Activated CD8-positive, alpha-beta T cell treated with anti-CD3 and anti-CD28 coated beads for 36 hours (primary cell): ENCODE data around the gene NWD2. TPM values are rescaled to one million over a fixed set of nuclear protein-coding genes. Genes with fewer than 3 reads are reported as not detected.

Experiments
- ATAC-seq: fragments of 200-7000 bp; cut with Tn5 transposase; one replicate; pipeline ENCODE4 v1.10.0; 2021; ENCODE audit warnings: mild to moderate bottlenecking, moderate library complexity
- CTCF ChIA-PET: fragments of 350-600 bp; sonication (Branson Sonifier 250); formaldehyde crosslinking; loops from one replicate; lab custom pipeline; 2021; ENCODE audit warnings: antibody characterized with exemption; lab: Charles Lee
- POLR2A ChIA-PET: fragments of 350-600 bp; sonication (Branson Sonifier 250); formaldehyde crosslinking; loops from one replicate; lab custom pipeline; 2021; ENCODE audit warnings: antibody characterized with exemption; lab: Charles Lee
- DNase-seq: peaks from one replicate; pipeline ENCODE4 v3.0.0-alpha.2; 2020
- H3K27ac Mint-ChIP-seq: one replicate; pipeline ENCODE4 v1.8.0; 2021; ENCODE audit warnings: mild to moderate bottlenecking, mixed read lengths
- H3K27me3 Mint-ChIP-seq: one replicate; pipeline ENCODE4 v1.8.0; 2021; ENCODE audit warnings: mixed read lengths
- H3K36me3 Mint-ChIP-seq: one replicate; pipeline ENCODE4 v1.8.0; 2021; ENCODE audit warnings: low read depth, mixed read lengths
- H3K4me1 Mint-ChIP-seq: one replicate; pipeline ENCODE4 v1.8.0; 2021; ENCODE audit warnings: low read depth, mixed read lengths
- H3K4me3 Mint-ChIP-seq: one replicate; pipeline ENCODE4 v1.8.0; 2021; ENCODE audit warnings: mild to moderate bottlenecking, moderate library complexity, mixed read lengths
- H3K9me3 Mint-ChIP-seq: one replicate; pipeline ENCODE4 v1.8.0; 2021; ENCODE audit warnings: mixed read lengths
- intact Hi-C: fragments of 100-400 bp; cut with micrococcal nuclease; formaldehyde crosslinking; loops from one replicate; pipeline ENCODE4 v1.10.0; 2022
- total RNA-seq, 2 experiments: library from RNA; stranded (reverse); gene quantifications; one replicate each; pipeline ENCODE4 v1.2.3, GENCODE V29; 2021
- TF ChIP-seq, protein P1 (sequence below): fragments of 200-600 bp; IDR thresholded peaks from one replicate; pipeline ENCODE4 v1.8.0; 2022; ENCODE audit warnings: antibody characterized with exemption, mild to moderate bottlenecking

Gene NWD2
- total RNA-seq, 2 experiments from 2014 or later, result not detected

DNA sequence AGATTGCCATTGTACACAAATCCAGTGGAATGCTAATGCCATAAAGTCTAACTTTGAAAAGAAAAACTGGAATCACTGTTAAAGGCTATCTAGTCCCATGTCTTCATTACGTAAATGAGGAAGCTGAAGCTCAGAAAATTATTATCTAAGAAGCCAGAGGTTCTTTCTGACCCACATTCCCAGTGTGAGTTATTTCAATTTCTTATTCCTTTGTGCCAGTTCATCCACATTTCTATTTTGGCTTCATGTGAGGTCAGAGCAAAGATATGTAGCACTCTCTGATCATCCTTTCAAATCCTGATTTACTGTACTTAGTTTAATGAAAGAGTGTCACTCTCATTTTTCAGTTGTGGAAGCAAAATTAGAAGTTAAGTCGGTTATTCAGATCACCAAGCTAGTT is 24.6 kb upstream of the NWD2 start:
- no peaks in the 10 kb centered on the region for H3K27me3 Mint-ChIP-seq
- POLR2A ChIA-PET, result interaction anchor here (0.5 kb wide), 1 partner anchor 236 kb away, joined by 3 read pairs; no protein-coding TSS in a partner anchor
- ATAC-seq, result no peak

DNA sequence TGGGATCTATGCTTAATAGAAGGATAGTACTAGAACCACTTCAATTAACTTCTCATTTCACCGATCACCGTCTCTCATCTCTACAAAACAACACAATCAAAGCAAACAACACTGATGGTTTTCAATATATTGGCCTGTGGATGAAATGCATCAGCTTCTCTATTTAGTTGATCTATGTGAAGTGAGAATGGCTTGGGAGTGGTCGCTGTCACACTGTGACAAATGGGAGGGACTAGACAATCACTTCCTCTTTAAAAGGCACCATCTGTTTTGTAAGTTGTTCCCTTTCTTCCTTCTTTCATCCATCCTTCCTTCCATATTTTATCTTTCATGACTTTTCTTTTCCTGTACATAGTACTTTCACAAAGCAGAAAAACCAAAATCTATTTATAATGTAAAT is 23.9 kb upstream of the NWD2 start:
- H3K27me3 Mint-ChIP-seq, result peaks cover under 1% of the 10 kb centered on the region
- DNase-seq (no peak), ATAC-seq (no peak)
- intact Hi-C loops, result no loop called here
- H3K4me3 Mint-ChIP-seq, result no peak overlapping the region
- CTCF ChIA-PET, result no interaction called here
- no peaks in the 10 kb centered on the region for H3K36me3 Mint-ChIP-seq
- peaks cover 1% of the 10 kb centered on the region for H3K9me3 Mint-ChIP-seq
- POLR2A ChIA-PET, result no interaction called here
- no peak overlapping the region for H3K27ac Mint-ChIP-seq
- TF ChIP-seq, protein P1, sequence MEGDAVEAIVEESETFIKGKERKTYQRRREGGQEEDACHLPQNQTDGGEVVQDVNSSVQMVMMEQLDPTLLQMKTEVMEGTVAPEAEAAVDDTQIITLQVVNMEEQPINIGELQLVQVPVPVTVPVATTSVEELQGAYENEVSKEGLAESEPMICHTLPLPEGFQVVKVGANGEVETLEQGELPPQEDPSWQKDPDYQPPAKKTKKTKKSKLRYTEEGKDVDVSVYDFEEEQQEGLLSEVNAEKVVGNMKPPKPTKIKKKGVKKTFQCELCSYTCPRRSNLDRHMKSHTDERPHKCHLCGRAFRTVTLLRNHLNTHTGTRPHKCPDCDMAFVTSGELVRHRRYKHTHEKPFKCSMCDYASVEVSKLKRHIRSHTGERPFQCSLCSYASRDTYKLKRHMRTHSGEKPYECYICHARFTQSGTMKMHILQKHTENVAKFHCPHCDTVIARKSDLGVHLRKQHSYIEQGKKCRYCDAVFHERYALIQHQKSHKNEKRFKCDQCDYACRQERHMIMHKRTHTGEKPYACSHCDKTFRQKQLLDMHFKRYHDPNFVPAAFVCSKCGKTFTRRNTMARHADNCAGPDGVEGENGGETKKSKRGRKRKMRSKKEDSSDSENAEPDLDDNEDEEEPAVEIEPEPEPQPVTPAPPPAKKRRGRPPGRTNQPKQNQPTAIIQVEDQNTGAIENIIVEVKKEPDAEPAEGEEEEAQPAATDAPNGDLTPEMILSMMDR, result no peak
- no peaks in the 10 kb centered on the region for H3K4me1 Mint-ChIP-seq

More for the DNA sequence above, 24.6 kb upstream of the NWD2 start:
- TF ChIP-seq, protein P1, result no peak
- intact Hi-C loops, result no loop called here
- no peaks in the 10 kb centered on the region for H3K4me1 Mint-ChIP-seq
- H3K4me3 Mint-ChIP-seq, result no peak overlapping the region
- no peaks in the 10 kb centered on the region for H3K36me3 Mint-ChIP-seq
- no peak for DNase-seq
- H3K27ac Mint-ChIP-seq, result no peak overlapping the region
- CTCF ChIA-PET, result no interaction called here
- peaks cover 1% of the 10 kb centered on the region for H3K9me3 Mint-ChIP-seq

DNA sequence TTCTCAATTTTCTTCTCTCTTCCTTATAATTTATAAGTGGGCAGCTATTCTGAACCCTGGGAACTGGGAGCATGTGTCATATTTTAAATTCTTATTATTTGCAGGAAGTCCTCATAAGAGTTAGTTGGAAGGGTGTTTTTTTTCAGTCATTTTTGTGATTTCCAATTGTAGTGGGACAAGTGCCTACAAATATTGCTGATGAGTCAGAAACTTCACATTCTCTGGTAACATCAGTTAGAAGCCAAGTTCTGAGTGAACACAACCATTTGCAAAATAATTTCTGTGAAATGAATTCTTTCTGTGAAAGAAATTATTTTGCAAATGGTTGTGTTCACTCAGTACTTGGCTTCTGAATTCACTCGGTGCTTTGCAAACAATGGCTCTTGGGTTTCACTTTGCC is 20.8 kb upstream of the NWD2 start:
- ChIA-PET POLR2A (no interaction called here), CTCF (no interaction called here)
- TF ChIP-seq, protein P1, result no peak
- Mint-ChIP-seq H3K4me1 (no peaks in the 10 kb centered on the region), H3K36me3 (no peaks in the 10 kb centered on the region), H3K9me3 (peaks cover 1% of the 10 kb centered on the region), H3K27ac (no peak overlapping the region), H3K4me3 (no peak overlapping the region), H3K27me3 (peaks cover 4% of the 10 kb centered on the region)
- ATAC-seq (no peak), DNase-seq (no peak)
- intact Hi-C loops, result no loop called here

DNA sequence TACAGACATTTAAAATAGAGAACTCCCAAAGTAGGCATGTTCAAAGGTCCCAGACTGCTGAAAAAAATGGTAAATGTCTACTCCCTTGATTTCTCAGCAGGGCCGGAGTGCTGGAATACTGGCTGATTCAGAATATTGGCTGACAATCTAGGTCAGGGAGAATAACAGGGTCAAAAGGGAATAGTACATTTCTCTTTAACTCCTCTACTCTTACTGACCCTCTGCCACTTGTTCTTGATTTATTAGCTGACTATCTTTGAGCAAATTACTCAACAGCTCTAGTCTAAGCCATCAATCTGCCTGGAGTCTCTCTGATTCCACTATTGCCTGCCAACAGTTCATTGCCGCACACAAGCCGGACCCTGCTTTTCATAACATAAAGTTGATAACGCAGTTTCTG is 19.7 kb upstream of the NWD2 start:
- H3K4me3 Mint-ChIP-seq, result no peak overlapping the region
- ATAC-seq (no peak), DNase-seq (no peak)
- peaks cover 4% of the 10 kb centered on the region for H3K27me3 Mint-ChIP-seq
- peaks cover 1% of the 10 kb centered on the region for H3K9me3 Mint-ChIP-seq
- no peak overlapping the region for H3K27ac Mint-ChIP-seq
- CTCF ChIA-PET, result no interaction called here
- no peaks in the 10 kb centered on the region for H3K4me1 Mint-ChIP-seq
- intact Hi-C loops, result no loop called here
- POLR2A ChIA-PET, result no interaction called here
- no peaks in the 10 kb centered on the region for H3K36me3 Mint-ChIP-seq
- TF ChIP-seq, protein P1, result no peak

DNA sequence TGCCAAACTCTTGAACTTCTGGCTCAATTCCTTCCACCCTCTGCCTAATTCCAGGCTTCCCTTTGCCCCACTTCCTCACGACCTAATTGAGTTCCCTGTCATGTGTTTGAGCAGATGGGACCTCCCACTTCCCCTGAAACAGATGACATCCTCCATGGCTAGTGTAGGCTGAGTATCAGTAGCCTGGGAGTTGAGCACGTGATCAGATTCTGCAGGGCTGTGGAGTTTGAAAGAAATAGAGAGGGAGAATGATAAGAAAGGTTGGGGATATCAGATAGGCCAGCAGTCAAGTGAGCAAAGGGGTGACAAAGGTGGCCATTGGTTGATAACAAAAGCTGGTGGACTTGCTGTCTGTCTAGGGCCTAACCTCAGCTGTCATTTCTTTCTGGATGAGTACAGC is 18.8 kb upstream of the NWD2 start:
- ATAC-seq (no peak), DNase-seq (no peak)
- CTCF ChIA-PET, result no interaction called here
- intact Hi-C loops, result no loop called here
- Mint-ChIP-seq H3K9me3 (peaks cover 1% of the 10 kb centered on the region), H3K4me1 (no peaks in the 10 kb centered on the region), H3K27ac (no peak overlapping the region), H3K27me3 (peaks cover 4% of the 10 kb centered on the region), H3K36me3 (no peaks in the 10 kb centered on the region), H3K4me3 (no peak overlapping the region)
- TF ChIP-seq, protein P1, result no peak
- POLR2A ChIA-PET, result no interaction called here
